Measurements from ENCODE around the gene S100A8. TPM values are rescaled to one million over a fixed set of nuclear protein-coding genes. Genes with fewer than 3 reads are reported as not detected.

The S100A8 gene
- total RNA-seq, 2 donors from 2014 or later: 1.5 to 5.6 TPM

DNA sequence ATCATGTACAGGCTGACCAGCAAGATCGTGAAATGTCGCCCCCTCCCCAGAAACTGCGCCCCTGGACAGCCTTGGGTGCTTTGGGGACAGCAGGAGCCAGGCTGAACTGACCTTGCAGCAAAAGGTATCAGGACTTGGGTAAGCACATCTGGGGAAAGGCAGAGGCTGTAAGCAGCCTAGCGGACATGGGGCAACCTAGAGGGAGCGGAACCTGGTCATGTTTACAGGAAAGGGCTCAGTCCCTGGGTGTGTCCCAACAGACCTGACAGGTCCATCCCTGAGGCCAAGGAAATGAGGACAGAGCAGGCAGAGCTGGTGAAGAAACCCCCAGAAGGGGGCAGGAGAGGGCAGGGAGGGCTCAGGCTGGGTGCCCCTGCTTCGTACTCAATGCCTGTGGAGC lies 3.1 kb upstream of the S100A8 start:
- no peak for DNase-seq (ENCODE audit: low spot score)
- H3K4me3 ChIP-seq: no peak overlapping the region
- H3K9me3 ChIP-seq: no peaks in the 10 kb centered on the region
- 70% methylated on average over 6 of the region's 6 CpGs for WGBS
- intact Hi-C loops (cut with DNase I): no loop called here
- H3K27me3 ChIP-seq (replicated peaks; ENCODE audit: insufficient read depth): no peaks in the 10 kb centered on the region
- no peaks in the 10 kb centered on the region for H3K36me3 ChIP-seq
- H3K27ac ChIP-seq: no peak overlapping the region
- TF ChIP-seq POLR2AphosphoS5 (IDR thresholded peaks at IDR 0.05): no peak
- H3K4me1 ChIP-seq (replicated peaks): no peaks in the 10 kb centered on the region

DNA sequence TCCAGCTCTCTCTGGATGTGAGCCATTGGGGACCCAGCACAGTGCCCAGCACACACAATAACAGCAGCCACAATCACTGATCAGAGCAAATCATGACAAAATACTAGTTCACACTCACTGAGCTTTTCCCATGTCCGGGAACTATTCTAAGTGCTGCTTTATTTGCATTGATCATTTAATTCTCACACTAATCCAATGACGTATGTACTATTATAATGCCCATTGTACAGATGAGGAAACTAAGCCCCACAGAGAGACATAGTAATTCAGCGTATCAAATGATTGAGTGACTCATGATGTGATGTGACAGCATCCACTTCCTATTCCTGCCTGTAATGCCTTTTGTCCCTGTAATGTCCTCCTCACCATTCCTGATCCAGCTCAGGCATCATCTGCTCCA lies 1.9 kb upstream of the S100A8 start:
- H3K36me3 ChIP-seq: no peaks in the 10 kb centered on the region
- no peaks in the 10 kb centered on the region for H3K4me1 ChIP-seq (replicated peaks)
- no peaks in the 10 kb centered on the region for H3K9me3 ChIP-seq
- no peak overlapping the region for H3K4me3 ChIP-seq
- WGBS: 91% methylated on average over 3 of the region's 3 CpGs
- no peak for TF ChIP-seq POLR2AphosphoS5 (IDR thresholded peaks at IDR 0.05)
- TF ChIP-seq, protein P1, sequence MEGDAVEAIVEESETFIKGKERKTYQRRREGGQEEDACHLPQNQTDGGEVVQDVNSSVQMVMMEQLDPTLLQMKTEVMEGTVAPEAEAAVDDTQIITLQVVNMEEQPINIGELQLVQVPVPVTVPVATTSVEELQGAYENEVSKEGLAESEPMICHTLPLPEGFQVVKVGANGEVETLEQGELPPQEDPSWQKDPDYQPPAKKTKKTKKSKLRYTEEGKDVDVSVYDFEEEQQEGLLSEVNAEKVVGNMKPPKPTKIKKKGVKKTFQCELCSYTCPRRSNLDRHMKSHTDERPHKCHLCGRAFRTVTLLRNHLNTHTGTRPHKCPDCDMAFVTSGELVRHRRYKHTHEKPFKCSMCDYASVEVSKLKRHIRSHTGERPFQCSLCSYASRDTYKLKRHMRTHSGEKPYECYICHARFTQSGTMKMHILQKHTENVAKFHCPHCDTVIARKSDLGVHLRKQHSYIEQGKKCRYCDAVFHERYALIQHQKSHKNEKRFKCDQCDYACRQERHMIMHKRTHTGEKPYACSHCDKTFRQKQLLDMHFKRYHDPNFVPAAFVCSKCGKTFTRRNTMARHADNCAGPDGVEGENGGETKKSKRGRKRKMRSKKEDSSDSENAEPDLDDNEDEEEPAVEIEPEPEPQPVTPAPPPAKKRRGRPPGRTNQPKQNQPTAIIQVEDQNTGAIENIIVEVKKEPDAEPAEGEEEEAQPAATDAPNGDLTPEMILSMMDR (IDR thresholded peaks at IDR 0.05): no peak
- no peak for TF ChIP-seq POLR2A (IDR thresholded peaks at IDR 0.05)
- H3K27me3 ChIP-seq (replicated peaks; ENCODE audit: insufficient read depth): no peaks in the 10 kb centered on the region
- no peak overlapping the region for H3K27ac ChIP-seq
- DNase-seq (ENCODE audit: low spot score): no peak
- intact Hi-C loops (cut with DNase I): no loop called here

DNA sequence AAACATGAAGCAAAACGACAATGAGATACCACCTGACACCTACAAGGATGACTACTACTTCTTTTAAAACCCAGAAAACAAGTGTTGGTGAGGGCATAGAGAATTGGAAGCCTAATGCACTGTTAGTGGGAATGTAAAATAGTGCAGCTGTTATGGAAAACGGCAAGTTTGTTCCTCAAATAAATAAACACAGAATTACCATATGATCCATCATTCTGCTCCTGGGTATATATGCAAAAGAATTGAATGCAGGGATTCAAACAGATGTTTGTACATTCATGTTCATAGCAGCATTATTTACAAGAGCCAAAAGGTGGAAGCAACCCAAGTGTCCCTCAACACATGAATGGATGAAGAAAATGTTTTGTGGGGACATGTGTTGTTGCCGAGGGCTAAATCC lies 1.4 kb upstream of the S100A8 start:
- H3K36me3 ChIP-seq: no peaks in the 10 kb centered on the region
- no peaks in the 10 kb centered on the region for H3K4me1 ChIP-seq (replicated peaks)
- WGBS: 65% methylated on average over 3 of the region's 3 CpGs

DNA sequence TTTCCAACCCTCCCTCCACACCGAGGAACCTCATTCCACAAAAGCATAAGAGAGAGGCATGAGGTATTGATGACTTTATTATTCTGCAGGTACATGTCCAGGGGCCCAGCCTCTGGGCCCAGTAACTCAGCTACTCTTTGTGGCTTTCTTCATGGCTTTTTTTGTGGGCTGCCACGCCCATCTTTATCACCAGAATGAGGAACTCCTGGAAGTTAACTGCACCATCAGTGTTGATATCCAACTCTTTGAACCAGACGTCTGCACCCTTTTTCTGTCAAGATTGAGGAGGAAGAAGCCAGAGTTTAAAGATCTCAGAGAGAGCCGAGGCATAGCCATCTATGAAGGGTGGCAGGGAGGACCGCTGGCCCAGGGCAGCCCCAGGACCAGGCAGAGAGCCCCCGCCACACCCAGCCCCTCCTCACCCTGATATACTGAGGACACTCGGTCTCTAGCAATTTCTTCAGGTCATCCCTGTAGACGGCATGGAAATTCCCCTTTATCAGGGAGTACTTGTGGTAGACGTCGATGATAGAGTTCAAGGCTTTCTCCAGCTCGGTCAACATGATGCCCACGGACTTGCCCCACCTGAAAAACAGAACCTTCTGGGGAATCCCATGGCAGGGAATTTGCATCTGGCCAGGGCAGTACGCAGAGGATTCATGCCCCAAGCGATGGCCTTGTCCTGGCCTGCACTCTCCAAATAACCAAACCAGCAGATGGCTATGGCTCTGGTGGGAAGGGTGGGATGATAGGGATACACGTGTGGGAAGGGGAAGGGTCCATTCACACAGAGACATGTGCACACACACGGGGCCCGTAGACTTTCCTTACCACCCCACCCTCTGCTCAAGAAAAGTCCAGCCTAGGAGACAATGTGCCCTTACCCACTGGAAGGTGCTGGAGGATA lies 647 bp downstream of the S100A8 start:
- no peak overlapping the region for H3K27ac ChIP-seq
- 75% methylated on average over 17 of the region's 17 CpGs for WGBS
- DNase-seq (ENCODE audit: low spot score): no peak

More for the DNA sequence above, 1.4 kb upstream of the S100A8 start:
- H3K9me3 ChIP-seq: no peaks in the 10 kb centered on the region
- intact Hi-C loops (cut with DNase I): no loop called here
- TF ChIP-seq POLR2A (IDR thresholded peaks at IDR 0.05) (no peak), POLR2AphosphoS5 (IDR thresholded peaks at IDR 0.05) (no peak)
- TF ChIP-seq, protein P1 (IDR thresholded peaks at IDR 0.05): no peak
- H3K27me3 ChIP-seq (replicated peaks; ENCODE audit: insufficient read depth): no peaks in the 10 kb centered on the region
- H3K27ac ChIP-seq: no peak overlapping the region
- no peak for DNase-seq (ENCODE audit: low spot score)
- no peak overlapping the region for H3K4me3 ChIP-seq

DNA sequence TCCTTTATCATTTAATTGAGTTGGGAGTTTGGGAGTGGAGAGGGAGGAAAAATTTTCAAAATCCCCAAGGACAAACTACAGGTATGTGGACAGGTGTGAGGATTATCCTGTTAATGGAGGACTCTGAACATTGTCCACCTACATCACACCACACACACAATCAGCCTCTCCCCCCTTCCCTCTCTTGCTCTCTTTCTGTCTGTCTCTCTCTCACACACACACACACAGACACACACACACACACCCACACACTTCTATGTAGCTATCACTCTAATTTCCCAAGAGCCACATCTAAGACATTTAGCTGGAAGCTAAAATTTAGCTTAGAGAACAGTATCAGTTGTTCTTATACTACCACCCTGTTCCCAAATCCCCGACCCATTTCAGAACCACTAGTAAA lies 1.5 kb downstream of the S100A8 start:
- intact Hi-C loops (cut with DNase I): no loop called here
- no peak for DNase-seq (ENCODE audit: low spot score)
- TF ChIP-seq POLR2A (IDR thresholded peaks at IDR 0.05) (no peak), POLR2AphosphoS5 (IDR thresholded peaks at IDR 0.05) (no peak)
- TF ChIP-seq, protein P1 (IDR thresholded peaks at IDR 0.05): no peak
- Histone ChIP-seq H3K4me3 (no peak overlapping the region), H3K4me1 (replicated peaks) (no peaks in the 10 kb centered on the region), H3K27ac (no peak overlapping the region), H3K9me3 (no peaks in the 10 kb centered on the region), H3K36me3 (no peaks in the 10 kb centered on the region), H3K27me3 (replicated peaks; ENCODE audit: insufficient read depth) (no peaks in the 10 kb centered on the region)
- 86% methylated on average over 1 of the region's 1 CpG for WGBS

More for the DNA sequence above, 647 bp downstream of the S100A8 start:
- Histone ChIP-seq H3K4me3 (no peak overlapping the region), H3K36me3 (no peaks in the 10 kb centered on the region), H3K9me3 (no peaks in the 10 kb centered on the region), H3K4me1 (replicated peaks) (no peaks in the 10 kb centered on the region), H3K27me3 (replicated peaks; ENCODE audit: insufficient read depth) (no peaks in the 10 kb centered on the region)
- intact Hi-C loops (cut with DNase I): no loop called here
- TF ChIP-seq POLR2A (IDR thresholded peaks at IDR 0.05) (no peak), POLR2AphosphoS5 (IDR thresholded peaks at IDR 0.05) (no peak)
- TF ChIP-seq, protein P1 (IDR thresholded peaks at IDR 0.05): no peak
